HG02970 (cell line): Measurements from ENCODE around the gene CYP2C9.

Experiments used
- ATAC-seq: cut with Tn5 transposase; IDR thresholded peaks from one replicate; pipeline ENCODE4 v1.9.1; 2021; ENCODE audit warnings: mild to moderate bottlenecking, moderate library complexity, moderate number of reproducible peaks; ENCODE audit not compliant: unreplicated experiment, low FRiP score

The CYP2C9 gene

GRCh38 chr10:95035332-95036295 lies 97.2 kb downstream of the CYP2C9 start:
- ATAC-seq = no peak

DNA sequence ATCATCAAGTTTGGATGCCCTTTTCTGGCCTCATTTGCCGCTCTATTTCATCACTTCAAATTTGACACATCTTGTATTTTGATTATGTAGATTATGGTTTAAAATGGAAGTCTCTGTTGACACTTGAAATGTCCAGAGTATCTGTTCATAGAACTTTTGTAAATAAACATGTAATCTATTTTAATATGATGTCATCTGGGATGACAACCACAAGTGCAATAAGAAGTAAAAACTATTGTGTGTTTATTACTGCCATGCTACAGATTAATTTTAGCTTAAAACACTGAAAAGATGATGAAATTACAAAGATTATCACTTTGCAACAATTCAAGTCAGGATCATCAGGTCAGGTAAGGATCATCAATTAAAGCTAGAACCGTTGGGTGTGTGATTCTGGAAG lies 100.8 kb downstream of the CYP2C9 start:
- ATAC-seq = no peak
